SK-N-SH treated with all-trans-retinoic acid at 6 μM for 48 hours (cell line): ENCODE results near the gene NDUFS8.
"Not testable (repeated sequence)": the region's sequence is repeated elsewhere in the genome, so short reads cannot be mapped to it uniquely, and the experiment has no call there.

Source experiments
- ATAC-seq: fragments of 200-7000 bp; cut with Tn5 transposase; 3 replicates; pipeline ENCODE4 v1.9.1; 2020; ENCODE audit warnings: mild to moderate bottlenecking, moderate library complexity
- ARNTL ChIP-seq: fragments of 450-650 bp; formaldehyde crosslinking; IDR thresholded peaks from 2 replicates; pipeline ENCODE4 v1.5.0; 2020; ENCODE audit warnings: low read depth, mild to moderate bottlenecking, moderate library complexity, borderline replicate concordance
- BACH2 ChIP-seq: fragments of 250-450 bp; sonication (Bioruptor Pico); IDR thresholded peaks from 2 replicates; pipeline ENCODE4 v1.9.0; 2021; ENCODE audit warnings: mild to moderate bottlenecking, borderline replicate concordance
- CSDC2 ChIP-seq: fragments of 250-450 bp; sonication (Bioruptor Pico); IDR thresholded peaks from 2 replicates; pipeline ENCODE4 v1.5.0; 2020; ENCODE audit warnings: mild to moderate bottlenecking, moderate library complexity
- CSRNP3 ChIP-seq: fragments of 250-450 bp; sonication (Bioruptor Pico); IDR thresholded peaks from 2 replicates; pipeline ENCODE4 v1.5.1; 2021; ENCODE audit warnings: mild to moderate bottlenecking, moderate library complexity
- ESRRG ChIP-seq: fragments of 250-450 bp; sonication (Bioruptor Pico); IDR thresholded peaks from 2 replicates; pipeline ENCODE4 v1.6.1; 2021; ENCODE audit warnings: mild to moderate bottlenecking
- GLIS3 ChIP-seq: fragments of 250-450 bp; sonication (Bioruptor Pico); IDR thresholded peaks from 2 replicates; pipeline ENCODE4 v1.5.0; 2020; ENCODE audit warnings: mild to moderate bottlenecking, moderate library complexity
- ISL1 ChIP-seq: fragments of 250-450 bp; sonication (Bioruptor Pico); IDR thresholded peaks from 2 replicates; pipeline ENCODE4 v2.1.2; 2022; ENCODE audit warnings: mild to moderate bottlenecking, moderate library complexity
- OSR1 ChIP-seq: fragments of 250-450 bp; sonication (Bioruptor Pico); IDR thresholded peaks from 2 replicates; pipeline ENCODE4 v1.8.0; 2022; ENCODE audit warnings: moderate library complexity, mild to moderate bottlenecking, inconsistent platforms
- POU6F1 ChIP-seq: fragments of 250-450 bp; sonication (Bioruptor Pico); IDR thresholded peaks from 2 replicates; pipeline ENCODE4 v1.8.0; 2021; ENCODE audit warnings: low read depth, mild to moderate bottlenecking, moderate library complexity, borderline replicate concordance
- PPARA ChIP-seq: fragments of 250-450 bp; sonication (Bioruptor Pico); IDR thresholded peaks from 2 replicates; pipeline ENCODE4 v1.5.0; 2020; ENCODE audit warnings: mild to moderate bottlenecking, borderline replicate concordance
- RARB ChIP-seq: fragments of 250-450 bp; sonication (Bioruptor Pico); IDR thresholded peaks from 2 replicates; pipeline ENCODE4 v1.8.0; 2021; ENCODE audit warnings: mild to moderate bottlenecking, moderate library complexity
- SNAI2 ChIP-seq: fragments of 250-450 bp; sonication (Bioruptor Pico); IDR thresholded peaks from 2 replicates; pipeline ENCODE4 v1.5.0; 2020; ENCODE audit warnings: mild to moderate bottlenecking, moderate library complexity
- TCF4 ChIP-seq: fragments of 250-450 bp; sonication (Bioruptor Pico); IDR thresholded peaks from 2 replicates; pipeline ENCODE4 v1.8.0; 2021; ENCODE audit warnings: mild to moderate bottlenecking, moderate library complexity, borderline replicate concordance
- TOX ChIP-seq: fragments of 250-450 bp; sonication (Bioruptor Pico); IDR thresholded peaks from 2 replicates; pipeline ENCODE4 v1.8.0; 2021; ENCODE audit warnings: mild to moderate bottlenecking, moderate library complexity, borderline replicate concordance
- TSHZ2 ChIP-seq: fragments of 250-450 bp; sonication (Bioruptor Pico); IDR thresholded peaks from 2 replicates; pipeline ENCODE4 v1.5.0; 2020; ENCODE audit warnings: mild to moderate bottlenecking, moderate library complexity
- ZFP3 ChIP-seq: fragments of 250-450 bp; sonication (Bioruptor Pico); IDR thresholded peaks from 2 replicates; pipeline ENCODE4 v1.5.0; 2020; ENCODE audit warnings: mild to moderate bottlenecking, moderate library complexity
- ZFP30 ChIP-seq: fragments of 450-650 bp; formaldehyde crosslinking; IDR thresholded peaks from 2 replicates; pipeline ENCODE4 v1.5.0; 2022; ENCODE audit warnings: mild to moderate bottlenecking, moderate library complexity
- ZNF565 ChIP-seq: fragments of 450-650 bp; formaldehyde crosslinking; conservative IDR thresholded peaks from 2 replicates; pipeline ENCODE4 v1.5.0; 2020; ENCODE audit warnings: low read depth, mild to moderate bottlenecking, moderate library complexity
- ZNF70 ChIP-seq: fragments of 450-650 bp; formaldehyde crosslinking; IDR thresholded peaks from 2 replicates; pipeline ENCODE4 v1.5.0; 2020; ENCODE audit warnings: mild to moderate bottlenecking, moderate library complexity
- ZNF8 ChIP-seq: fragments of 450-650 bp; formaldehyde crosslinking; IDR thresholded peaks from 2 replicates; pipeline ENCODE4 v1.5.0; 2020; ENCODE audit warnings: mild to moderate bottlenecking, moderate library complexity

NDUFS8 gene

GRCh38 chr11:67995579-67995978 lies 34.9 kb upstream of the NDUFS8 start:
- ATAC-seq: not testable (repeated sequence)

GRCh38 chr11:67996051-67996450 lies 34.4 kb upstream of the NDUFS8 start:
- no peak for ATAC-seq
- no peak for TF ChIP-seq CSRNP3

- TF ChIP-seq CSDC2 (CRISPR knock-in tag) (no peak), ISL1 (CRISPR knock-in tag) (no peak), PPARA (no peak), RARB (CRISPR knock-in tag) (no peak), CSRNP3 (no peak), ESRRG (CRISPR knock-in tag) (no peak), TSHZ2 (CRISPR knock-in tag) (no peak), ARNTL (no peak), TOX (no peak), GLIS3 (CRISPR knock-in tag) (no peak), BACH2 (CRISPR knock-in tag) (no peak), ZFP3 (CRISPR knock-in tag) (no peak), TCF4 (CRISPR knock-in tag) (no peak), OSR1 (CRISPR knock-in tag) (no peak), ZNF565 (CRISPR knock-in tag) (no peak)
- ATAC-seq: peak; percentile 79
Measured at GRCh38 chr11:67996622-67997474, 33.6 kb upstream of the NDUFS8 start.

GRCh38 chr11:67997475-67997921 lies 33.0 kb upstream of the NDUFS8 start:
- TF ChIP-seq ZNF565 (CRISPR knock-in tag) (no peak), SNAI2 (no peak), ISL1 (CRISPR knock-in tag) (no peak), ZFP3 (CRISPR knock-in tag) (no peak), ZFP30 (CRISPR knock-in tag) (no peak), GLIS3 (CRISPR knock-in tag) (no peak), TSHZ2 (CRISPR knock-in tag) (no peak), ESRRG (CRISPR knock-in tag) (no peak), POU6F1 (CRISPR knock-in tag) (no peak), ZNF8 (CRISPR knock-in tag) (no peak), ZNF70 (CRISPR knock-in tag) (no peak), BACH2 (CRISPR knock-in tag) (no peak), TCF4 (CRISPR knock-in tag) (no peak)
- no peak; the same call in 2 of the 3 replicates for ATAC-seq
